HG02943 (cell line): ENCODE results near the gene LRRC8C.

ENCODE experiments used
- ATAC-seq: cut with Tn5 transposase; IDR thresholded peaks from one replicate; pipeline ENCODE4 v1.9.1; 2021; ENCODE audit warnings: mild to moderate bottlenecking, low read depth, moderate library complexity; ENCODE audit not compliant: unreplicated experiment

LRRC8C gene

GRCh38 chr1:89761338-89761737 is 128.4 kb downstream of the LRRC8C start:
- ATAC-seq = no peak

- ATAC-seq = no peak
Observed at GRCh38 chr1:89761901-89762300, 129.0 kb downstream of the LRRC8C start.

- ATAC-seq = no peak
Observed at GRCh38 chr1:89762386-89762778, 129.5 kb downstream of the LRRC8C start.

- ATAC-seq = peak; percentile 96
Observed at GRCh38 chr1:89762779-89763648, 130.1 kb downstream of the LRRC8C start.

GRCh38 chr1:89763649-89763986 is 130.7 kb downstream of the LRRC8C start:
- no peak for ATAC-seq

- no peak for ATAC-seq
Observed at GRCh38 chr1:89765774-89766173, 132.9 kb downstream of the LRRC8C start.

GRCh38 chr1:89767618-89768017 is 134.7 kb downstream of the LRRC8C start:
- no peak for ATAC-seq
